Upper lobe of left lung (tissue), 4 donors: ENCODE measurements around the gene MGME1.

ENCODE experiments used
- POLR2A ChIP-seq, 4 donors: fragments of 450-650 bp; IDR thresholded peaks; one replicate each; pipeline ENCODE4 v1.5.1; 2016 to 2017; ENCODE audit warnings: antibody characterized with exemption in 4 of 4, mild to moderate bottlenecking in 2 of 4
- TF ChIP-seq, protein P1 (sequence below), 6 experiments: fragments of 450-650 bp in 4 of 6; fragments of 200-600 bp in 2 of 6; sonication (generic) in 2 of 6; IDR thresholded peaks; one replicate each; pipeline ENCODE4 v1.5.1; 2016 to 2019; ENCODE audit warnings: antibody characterized with exemption in 6 of 6

DNA sequence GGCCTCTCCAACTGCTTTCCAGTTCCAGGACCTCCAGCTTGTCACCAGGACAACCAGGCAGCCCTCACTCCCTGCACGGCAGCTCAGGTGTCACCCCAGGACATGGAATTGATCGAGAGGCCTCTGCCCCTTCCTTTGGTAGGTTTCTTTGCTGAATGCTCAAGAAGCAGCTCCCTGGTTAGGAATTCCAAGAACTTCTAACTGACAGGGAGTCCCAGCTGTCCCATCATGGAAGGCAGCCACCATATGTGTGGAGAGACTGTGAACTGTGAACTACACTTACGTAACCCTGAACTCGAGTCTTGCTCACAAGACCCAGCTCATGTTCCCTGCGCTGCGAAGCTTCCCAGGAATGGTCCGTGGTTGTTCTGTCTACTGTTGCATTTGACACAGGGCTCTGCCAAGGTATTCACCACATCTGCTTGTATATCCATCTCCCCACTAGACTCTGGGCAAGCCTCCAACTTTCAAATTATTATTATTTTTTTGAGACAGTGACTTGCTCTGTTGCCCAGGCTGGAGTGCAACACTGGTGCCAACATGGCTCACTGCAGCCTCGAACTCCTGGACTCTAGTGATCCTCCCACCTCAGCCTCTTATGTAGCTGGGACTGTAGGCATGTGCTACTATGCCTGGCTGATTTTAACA lies 35.7 kb downstream of the MGME1 start:
- TF ChIP-seq, protein P1, sequence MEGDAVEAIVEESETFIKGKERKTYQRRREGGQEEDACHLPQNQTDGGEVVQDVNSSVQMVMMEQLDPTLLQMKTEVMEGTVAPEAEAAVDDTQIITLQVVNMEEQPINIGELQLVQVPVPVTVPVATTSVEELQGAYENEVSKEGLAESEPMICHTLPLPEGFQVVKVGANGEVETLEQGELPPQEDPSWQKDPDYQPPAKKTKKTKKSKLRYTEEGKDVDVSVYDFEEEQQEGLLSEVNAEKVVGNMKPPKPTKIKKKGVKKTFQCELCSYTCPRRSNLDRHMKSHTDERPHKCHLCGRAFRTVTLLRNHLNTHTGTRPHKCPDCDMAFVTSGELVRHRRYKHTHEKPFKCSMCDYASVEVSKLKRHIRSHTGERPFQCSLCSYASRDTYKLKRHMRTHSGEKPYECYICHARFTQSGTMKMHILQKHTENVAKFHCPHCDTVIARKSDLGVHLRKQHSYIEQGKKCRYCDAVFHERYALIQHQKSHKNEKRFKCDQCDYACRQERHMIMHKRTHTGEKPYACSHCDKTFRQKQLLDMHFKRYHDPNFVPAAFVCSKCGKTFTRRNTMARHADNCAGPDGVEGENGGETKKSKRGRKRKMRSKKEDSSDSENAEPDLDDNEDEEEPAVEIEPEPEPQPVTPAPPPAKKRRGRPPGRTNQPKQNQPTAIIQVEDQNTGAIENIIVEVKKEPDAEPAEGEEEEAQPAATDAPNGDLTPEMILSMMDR (IDR thresholded peaks at IDR 0.05), result no peak
- TF ChIP-seq POLR2A (IDR thresholded peaks at IDR 0.05), result no peak
